ENCODE measurements around the gene TPPP.
"Not testable (repeated sequence)": the region's sequence is repeated elsewhere in the genome, so short reads cannot be mapped to it uniquely, and the experiment has no call there.

TPPP gene

GRCh38 chr5:693271-694041 lies at the start of gene TPPP:
TPPP (minus strand) TSS chr5:693352; CDS start chr5:678060, 15,292 bp downstream.
- peak; percentile 66 to 88 for DNase-seq (ENCODE audit: low read depth in 2 of 2)

DNA sequence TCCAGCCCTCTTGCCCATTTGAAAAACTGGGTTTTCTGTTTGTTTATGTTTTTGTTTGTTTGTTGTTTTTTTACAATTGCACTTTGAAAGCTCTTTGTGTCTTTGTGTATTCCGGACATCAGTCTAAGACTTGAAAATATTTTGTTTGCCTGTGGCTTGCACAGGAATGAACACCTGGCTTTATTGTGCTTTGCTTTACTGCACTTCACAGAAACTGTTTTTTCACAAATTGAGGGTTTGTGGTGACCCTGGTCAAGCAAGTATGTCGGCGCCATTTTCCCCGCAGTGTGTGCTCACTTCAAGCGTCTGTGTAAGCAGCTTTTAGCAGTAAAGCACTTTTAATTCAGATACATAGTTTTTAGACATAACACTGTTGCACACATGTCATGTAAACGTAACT lies 49.1 kb upstream of the TPPP start:
- not testable (repeated sequence) for DNase-seq (ENCODE audit: low read depth in 2 of 2)

DNA sequence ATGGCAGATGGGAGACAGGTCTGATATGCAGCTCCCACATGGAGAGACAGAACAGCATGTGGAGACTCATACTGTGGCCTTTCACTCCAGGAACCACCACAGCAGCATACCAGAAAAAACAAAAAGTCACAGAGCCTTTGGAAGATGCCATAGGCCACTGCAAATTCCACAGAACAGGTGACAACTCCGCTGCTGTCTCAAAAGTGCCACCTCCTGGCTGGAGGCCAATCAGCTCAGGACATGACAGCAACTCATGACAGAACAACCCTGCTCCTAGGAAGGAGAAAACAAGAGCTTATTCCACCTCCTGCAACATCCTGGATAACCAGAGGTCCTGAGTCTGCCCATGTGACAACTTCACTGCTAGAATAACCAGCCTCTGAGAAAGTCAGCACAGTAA lies 41.0 kb upstream of the TPPP start:
- DNase-seq (ENCODE audit: low read depth in 2 of 2), result not testable (repeated sequence)

- not testable (repeated sequence) for DNase-seq (ENCODE audit: low read depth in 2 of 2)
These were observed 39.8 kb upstream of the TPPP start for GRCh38 chr5:732754-733454.

GRCh38 chr5:729225-729624 lies 36.1 kb upstream of the TPPP start:
- DNase-seq (ENCODE audit: low read depth in 2 of 2), result not testable (repeated sequence)

- DNase-seq (ENCODE audit: low read depth in 2 of 2), result not testable (repeated sequence)
These were observed 33.9 kb upstream of the TPPP start for GRCh38 chr5:727087-727486.

DNA sequence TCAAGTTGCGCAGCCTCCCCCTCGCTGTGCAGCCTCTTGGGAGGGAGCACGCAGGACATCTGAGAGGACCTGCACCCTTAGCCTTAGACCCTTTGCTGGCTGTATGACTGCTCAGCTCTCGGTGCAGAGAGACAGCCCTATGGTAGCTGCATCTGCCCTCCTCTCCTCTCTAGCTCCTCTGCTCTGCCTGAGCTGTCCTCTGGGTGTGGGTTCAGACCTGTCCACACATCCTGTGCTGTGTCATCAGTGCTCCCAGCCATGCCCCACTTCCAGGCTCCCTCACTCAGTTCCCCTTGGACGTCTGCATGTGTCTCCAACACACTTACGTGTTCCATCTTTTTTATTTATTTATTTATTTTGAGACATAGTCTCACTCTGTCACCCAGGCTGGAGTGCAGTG lies 30.7 kb upstream of the TPPP start:
- not testable (repeated sequence) for DNase-seq (ENCODE audit: low read depth in 2 of 2)

DNA sequence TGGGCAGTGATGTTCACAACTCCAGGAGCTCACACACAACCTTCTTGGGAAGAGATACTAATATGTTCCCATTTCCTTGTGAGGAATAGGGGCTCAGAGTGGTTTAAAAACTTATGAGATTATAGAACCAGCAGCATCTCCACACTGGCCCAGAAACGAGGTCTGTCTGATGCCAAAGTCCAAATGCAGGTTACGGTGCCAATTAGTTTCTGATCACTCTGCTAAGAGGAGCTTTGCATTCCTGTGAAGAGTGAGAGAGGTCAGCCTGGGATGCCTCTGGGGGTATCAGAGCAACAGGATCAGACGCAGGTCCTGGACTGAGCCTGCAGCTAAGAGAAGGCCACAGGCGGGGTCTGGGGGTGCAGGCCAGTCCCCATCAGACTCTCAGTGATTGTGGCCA lies 30.2 kb upstream of the TPPP start:
- not testable (repeated sequence) for DNase-seq (ENCODE audit: low read depth in 2 of 2)

DNA sequence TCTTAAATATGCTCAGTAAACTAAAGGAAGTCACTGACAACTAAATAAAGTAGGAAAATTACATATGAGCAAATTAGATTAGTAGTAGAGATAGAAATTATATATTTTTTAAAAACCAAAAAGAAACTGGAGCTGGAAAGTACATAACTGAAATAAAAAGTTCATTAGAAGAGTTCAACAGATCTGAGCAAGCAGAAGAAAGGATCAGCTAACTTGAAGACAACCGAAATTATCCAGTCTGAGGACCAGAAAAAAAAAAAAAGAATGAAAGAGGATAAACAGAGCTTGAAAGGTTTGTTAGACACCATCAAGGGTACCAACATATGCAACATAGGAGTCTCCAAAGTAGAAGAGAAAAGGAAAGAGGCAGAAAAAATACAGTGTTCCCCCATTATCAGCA lies 26.2 kb upstream of the TPPP start:
- not testable (repeated sequence) for DNase-seq (ENCODE audit: low read depth in 2 of 2)

DNA sequence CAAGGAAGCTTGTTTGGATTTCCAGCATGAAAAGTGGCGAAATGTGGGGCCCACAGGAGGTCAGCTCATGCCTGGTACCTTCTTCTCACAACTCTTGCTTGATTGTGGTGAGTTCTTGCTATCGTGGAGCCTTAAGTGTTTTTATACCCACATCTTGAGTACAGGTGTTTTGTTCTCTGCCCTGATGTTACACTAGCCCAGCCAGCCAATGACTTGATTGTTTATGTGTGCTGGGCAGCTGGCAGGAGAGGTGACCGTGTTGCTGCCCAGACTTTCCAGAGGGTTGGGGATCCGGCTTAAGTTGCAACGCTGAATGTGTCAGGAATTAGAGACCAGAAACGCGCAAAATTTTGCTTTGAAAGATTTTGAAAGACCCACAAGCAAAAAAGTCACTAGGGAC lies 24.0 kb upstream of the TPPP start:
- no peak for DNase-seq (ENCODE audit: low read depth in 2 of 2)

DNA sequence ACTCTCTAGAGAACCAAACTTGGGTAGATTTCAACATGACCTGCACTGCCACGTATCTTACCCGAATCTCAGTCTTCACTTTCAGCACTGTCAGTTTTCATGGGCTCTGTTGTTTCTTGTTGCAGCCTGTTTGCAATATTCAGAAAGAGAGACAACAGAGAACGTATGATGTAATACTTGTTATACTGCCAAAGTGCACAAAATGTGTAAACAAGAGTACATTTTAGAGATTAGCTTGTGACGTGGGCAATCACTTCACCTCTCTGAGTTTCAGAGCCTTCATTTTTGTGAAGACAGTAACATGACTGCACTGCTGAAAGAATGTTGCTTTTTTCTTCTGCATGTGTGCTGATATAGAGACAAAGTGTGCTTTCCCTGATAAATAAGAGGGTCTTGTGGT lies 23.6 kb upstream of the TPPP start:
- not testable (repeated sequence) for DNase-seq (ENCODE audit: low read depth in 2 of 2)

DNA sequence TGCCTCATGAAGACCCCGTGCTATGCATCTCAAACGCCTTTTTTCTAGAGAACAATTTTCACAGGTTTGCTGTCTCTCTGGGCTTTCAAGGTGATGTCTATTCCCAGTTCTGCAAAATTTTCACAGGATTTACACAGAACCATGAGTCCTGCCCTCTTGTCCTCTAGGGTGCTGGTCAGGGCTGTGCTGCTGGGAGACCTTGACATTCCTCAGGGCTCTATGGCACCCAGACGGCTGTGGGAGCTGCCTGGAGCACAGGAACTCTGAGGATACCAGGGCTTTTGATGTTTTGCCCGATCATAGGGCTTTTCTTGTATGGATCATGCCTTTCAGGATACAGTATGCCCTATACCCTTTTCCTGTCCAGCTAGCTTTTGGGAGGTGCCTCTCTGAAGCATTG lies 22.5 kb upstream of the TPPP start:
- DNase-seq (ENCODE audit: low read depth in 2 of 2), result not testable (repeated sequence)

- DNase-seq (ENCODE audit: low read depth in 2 of 2), result not testable (repeated sequence)
These were observed 21.3 kb upstream of the TPPP start for GRCh38 chr5:714215-715118.

DNA sequence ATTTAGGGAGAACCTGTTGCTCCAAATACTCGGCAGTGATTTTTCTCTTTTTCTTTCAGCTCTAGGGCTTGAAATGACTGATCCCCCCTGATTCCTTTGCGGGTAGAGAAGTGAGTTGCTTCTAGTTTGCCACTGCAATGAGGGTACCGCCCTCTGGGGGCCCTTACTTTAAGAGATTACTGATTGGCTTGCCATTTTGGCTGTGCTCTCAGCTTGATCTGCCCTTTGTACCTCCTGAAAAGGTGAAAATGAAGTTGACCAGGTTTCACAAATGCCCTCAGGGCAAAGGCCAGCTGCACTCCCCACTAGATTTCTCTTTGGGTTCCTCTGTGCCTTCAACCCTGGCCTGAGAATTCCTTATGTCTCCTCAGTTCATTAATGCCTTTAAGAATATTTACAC lies 20.5 kb upstream of the TPPP start:
- DNase-seq (ENCODE audit: low read depth in 2 of 2), result not testable (repeated sequence)

DNA sequence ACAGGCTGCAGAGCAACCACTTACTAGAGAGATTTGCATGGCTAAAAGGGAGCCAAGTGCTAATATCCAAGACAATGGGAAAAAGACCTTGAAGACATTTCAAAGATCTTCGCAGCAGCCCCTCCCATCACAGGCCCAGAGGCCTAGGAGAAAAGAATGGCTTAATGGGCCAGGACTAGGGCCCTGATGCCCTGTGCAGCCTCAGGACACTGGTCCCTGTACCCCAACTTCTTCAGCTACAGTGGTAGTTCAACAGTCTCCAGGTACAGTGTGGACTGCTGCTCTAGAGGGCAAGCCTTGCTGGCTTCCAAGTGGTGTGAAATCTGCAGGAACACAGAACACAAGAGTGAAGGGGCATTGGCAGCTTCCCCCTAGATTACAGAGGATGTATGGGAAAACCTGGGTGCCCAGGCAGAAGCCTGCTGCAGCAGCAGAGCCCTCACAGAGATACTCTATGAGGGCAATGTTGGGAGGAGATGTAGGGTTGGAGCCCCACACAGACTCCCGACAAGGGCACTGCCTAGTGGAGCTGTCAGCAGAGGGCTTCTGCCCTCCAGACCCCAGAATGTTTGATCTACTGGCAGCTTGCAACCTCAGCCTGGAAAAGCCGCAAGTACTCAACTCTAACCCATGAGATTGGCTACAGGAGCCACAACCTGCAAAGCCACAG lies 15.8 kb upstream of the TPPP start:
- not testable (repeated sequence) for DNase-seq (ENCODE audit: low read depth in 2 of 2)

- DNase-seq (ENCODE audit: low read depth in 2 of 2), result not testable (repeated sequence)
These were observed 15.2 kb upstream of the TPPP start for GRCh38 chr5:708374-708773.

GRCh38 chr5:706127-706526 lies 13.0 kb upstream of the TPPP start:
- not testable (repeated sequence) for DNase-seq (ENCODE audit: low read depth in 2 of 2)

DNA sequence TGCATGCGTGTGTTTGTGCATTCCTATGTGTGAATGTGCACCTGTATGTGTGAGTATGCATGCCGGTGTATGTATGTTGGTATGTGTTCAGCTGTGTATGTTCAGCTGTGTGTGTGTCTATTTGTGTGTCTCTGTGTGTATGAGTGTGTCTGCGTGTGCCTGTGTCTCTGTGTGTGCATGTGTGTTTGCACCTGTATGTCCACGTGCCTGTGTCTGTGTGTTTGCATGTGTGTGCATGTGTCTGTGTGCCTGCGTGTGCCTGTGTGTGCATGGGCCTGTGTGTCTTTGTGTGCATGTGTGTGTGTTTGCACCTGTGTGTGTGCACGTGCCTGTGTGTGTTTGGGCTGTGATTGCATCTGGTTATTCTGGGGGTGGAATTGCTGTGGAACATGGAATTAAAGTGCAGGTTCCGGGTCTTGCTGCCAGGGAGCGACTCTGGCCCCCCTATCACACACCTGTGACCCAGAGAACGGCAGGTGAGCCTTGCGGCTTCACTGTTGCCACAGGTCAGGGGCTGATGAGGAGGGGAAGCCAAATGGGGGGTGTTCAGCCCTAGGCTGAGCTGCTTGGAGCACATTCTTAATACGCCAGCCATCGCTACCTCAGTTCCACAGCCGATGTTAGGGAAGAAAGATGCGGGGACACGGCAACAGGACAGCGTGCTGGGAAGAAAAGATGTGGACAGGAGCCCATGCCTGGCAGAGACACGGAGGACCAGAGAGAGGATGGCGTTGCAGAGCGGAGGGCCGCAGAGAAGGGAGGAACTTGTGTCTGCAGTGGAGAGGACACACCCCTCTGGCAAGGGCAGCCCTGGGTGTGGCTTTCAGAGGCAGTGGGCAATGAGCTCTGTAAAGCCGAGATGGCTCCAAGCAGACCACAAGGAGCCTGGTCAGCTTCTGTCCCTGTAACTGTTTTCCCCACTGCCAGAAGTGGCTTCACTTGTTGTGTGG lies 3.9 kb upstream of the TPPP start:
- not testable (repeated sequence) for DNase-seq (ENCODE audit: low read depth in 2 of 2)

- not testable (repeated sequence) for DNase-seq (ENCODE audit: low read depth in 2 of 2)
These were observed 3.0 kb upstream of the TPPP start for GRCh38 chr5:696191-696590.

DNA sequence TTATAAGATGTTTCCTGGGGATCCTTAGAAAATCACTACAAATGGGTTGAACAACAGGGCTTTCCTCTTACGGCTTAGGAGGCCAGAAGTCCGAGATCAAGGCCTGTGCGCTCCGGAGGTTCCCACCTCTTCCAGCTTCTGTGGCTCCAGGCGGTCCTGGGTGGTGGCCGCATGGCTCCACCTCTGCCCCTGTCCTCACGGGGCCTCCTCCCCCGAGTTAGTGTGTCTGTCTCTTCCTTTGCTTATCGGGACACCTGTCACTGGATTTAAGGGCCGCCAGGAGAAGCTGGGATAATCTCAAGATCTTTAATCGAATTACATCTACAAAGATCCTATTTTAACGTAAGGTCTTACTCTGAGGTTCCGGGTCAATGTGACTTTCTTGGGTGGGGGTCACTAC lies 2.3 kb upstream of the TPPP start:
- not testable (repeated sequence) for DNase-seq (ENCODE audit: low read depth in 2 of 2)

Measured in stimulated activated CD4-positive, alpha-beta T cell treated with anti-CD3 and anti-CD28 coated beads, Interleukin-1b, Interleukin-23, amount 100 ng/mL, for 4 hours (primary cell).